Spleen (tissue), 7 donors: ENCODE measurements around the gene NKX6-2.

Experiments used
- CTCF ChIP-seq, 11 experiments: fragments of 200-600 bp in 7 of 11; fragments of 450-650 bp in 4 of 11; sonication (generic) in 4 of 11; IDR thresholded peaks in 8 of 11; conservative IDR thresholded peaks in 3 of 11; 1 replicate in 7 of 11; 2 replicates in 4 of 11; pipeline versions ENCODE4 v1.4.0 to v1.8.0; 2016 to 2021; ENCODE audit warnings: antibody characterized with exemption in 11 of 11, inconsistent platforms in 4 of 11, mild to moderate bottlenecking in 1 of 11
- POLR2A ChIP-seq, 3 donors: fragments of 450-650 bp; IDR thresholded peaks; one replicate each; pipeline ENCODE4 v1.5.1; 2017; ENCODE audit warnings: antibody characterized with exemption in 3 of 3, mild to moderate bottlenecking in 1 of 3
- donor health status: DM: no; HTN: no; CAD: no; lungs with moderate emphysema.
- donor health status: DM: no; HTN: no; CAD: no.
- donor health status: DM: no; HTN: no; CAD: no.

- no peak for TF ChIP-seq CTCF (IDR thresholded peaks at IDR 0.05 in 8 of 11, conservative IDR thresholded peaks at IDR 0.05 in 3 of 11)
- no peak for TF ChIP-seq POLR2A (IDR thresholded peaks at IDR 0.05)
These were observed 49.2 kb upstream of the NKX6-2 start for GRCh38 chr10:132834891-132835847.
